AG09309 (cell line): ENCODE results near the gene ZSWIM6.
"Not testable (repeated sequence)": the region's sequence is repeated elsewhere in the genome, so short reads cannot be mapped to it uniquely, and the experiment has no call there.

Experiments
- DNase-seq: peaks from one replicate; pipeline ENCODE4 v3.0.0-alpha.2; 2010; ENCODE audit warnings: low read depth
- H3K4me3 ChIP-seq: 2 replicates; pipeline ENCODE4 v1.5.1; 2011; ENCODE audit warnings: mild to moderate bottlenecking, low read depth, low read length, moderate library complexity; ENCODE audit not compliant: control insufficient read depth
- TF ChIP-seq, protein P1 (sequence below): IDR thresholded peaks from 2 replicates; pipeline ENCODE4 v1.5.1; 2011; ENCODE audit warnings: mild to moderate bottlenecking, low read depth, low read length, inconsistent platforms; ENCODE audit not compliant: insufficient read depth, control insufficient read depth; ENCODE audit errors: missing control alignments

Gene ZSWIM6

DNA sequence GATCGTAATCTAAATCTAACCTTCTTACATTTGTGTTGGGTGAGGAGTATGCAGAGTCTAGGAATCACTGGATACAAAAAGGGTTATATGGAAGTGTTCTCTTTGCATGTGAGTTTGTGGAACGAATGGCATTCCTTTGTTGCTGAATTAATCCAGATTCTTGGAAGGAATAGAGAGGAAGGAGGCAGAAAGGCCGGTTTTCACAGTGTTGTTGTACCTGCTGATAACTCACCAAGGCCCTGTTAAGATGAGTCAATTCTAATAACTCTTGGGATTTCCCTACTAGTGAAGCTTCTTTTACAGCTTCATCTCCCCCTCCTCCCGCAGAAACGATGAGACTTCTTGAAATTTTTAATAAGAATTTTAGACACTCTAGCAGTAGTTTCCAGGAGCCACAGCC lies 84.0 kb downstream of the ZSWIM6 start:
- TF ChIP-seq, protein P1, sequence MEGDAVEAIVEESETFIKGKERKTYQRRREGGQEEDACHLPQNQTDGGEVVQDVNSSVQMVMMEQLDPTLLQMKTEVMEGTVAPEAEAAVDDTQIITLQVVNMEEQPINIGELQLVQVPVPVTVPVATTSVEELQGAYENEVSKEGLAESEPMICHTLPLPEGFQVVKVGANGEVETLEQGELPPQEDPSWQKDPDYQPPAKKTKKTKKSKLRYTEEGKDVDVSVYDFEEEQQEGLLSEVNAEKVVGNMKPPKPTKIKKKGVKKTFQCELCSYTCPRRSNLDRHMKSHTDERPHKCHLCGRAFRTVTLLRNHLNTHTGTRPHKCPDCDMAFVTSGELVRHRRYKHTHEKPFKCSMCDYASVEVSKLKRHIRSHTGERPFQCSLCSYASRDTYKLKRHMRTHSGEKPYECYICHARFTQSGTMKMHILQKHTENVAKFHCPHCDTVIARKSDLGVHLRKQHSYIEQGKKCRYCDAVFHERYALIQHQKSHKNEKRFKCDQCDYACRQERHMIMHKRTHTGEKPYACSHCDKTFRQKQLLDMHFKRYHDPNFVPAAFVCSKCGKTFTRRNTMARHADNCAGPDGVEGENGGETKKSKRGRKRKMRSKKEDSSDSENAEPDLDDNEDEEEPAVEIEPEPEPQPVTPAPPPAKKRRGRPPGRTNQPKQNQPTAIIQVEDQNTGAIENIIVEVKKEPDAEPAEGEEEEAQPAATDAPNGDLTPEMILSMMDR, result no peak
- no peak for DNase-seq
- no peak overlapping the region for H3K4me3 ChIP-seq

DNA sequence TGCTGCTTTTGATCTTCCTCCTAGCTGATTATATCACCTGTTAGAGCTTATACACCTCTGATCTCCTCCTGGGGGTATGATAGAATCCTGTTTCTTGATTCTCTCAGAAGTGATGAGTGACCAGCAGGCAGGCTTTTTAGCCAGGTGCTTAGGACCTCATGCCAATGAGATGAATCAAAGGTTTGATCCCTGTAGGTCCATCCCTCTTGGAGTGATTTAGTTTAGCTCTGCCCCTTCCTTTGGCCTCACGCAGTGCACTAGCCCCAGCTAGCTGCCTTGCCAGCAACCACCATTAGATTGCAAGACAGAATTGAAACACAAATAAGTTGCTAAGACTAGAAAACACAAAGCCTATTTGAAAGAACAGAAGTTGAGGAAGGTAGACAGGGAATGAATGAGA lies 84.4 kb downstream of the ZSWIM6 start:
- no peak overlapping the region for H3K4me3 ChIP-seq
- DNase-seq, result no peak
- TF ChIP-seq, protein P1, result no peak

- TF ChIP-seq, protein P1, result no peak
Measured at GRCh38 chr5:61417340-61417739, 85.3 kb downstream of the ZSWIM6 start.

DNA sequence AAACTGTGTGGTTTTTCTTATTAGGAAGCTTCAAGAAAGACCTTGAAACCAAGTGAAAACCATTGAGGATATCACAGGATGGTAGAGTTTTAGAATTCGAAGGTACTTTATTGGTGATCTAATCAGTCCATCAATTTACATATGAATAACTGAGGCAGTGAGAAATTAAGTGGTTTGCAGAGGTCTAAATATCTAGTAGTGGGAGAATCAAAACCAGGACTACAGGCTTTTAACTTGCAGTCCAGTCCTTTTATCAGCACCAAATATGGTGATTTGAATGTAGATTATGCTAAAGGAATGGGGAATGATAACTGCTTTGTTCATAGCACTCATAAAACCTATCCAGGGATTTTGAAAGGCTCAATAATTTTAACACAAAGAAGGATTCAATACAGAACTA lies 85.8 kb downstream of the ZSWIM6 start:
- no peak for DNase-seq
- TF ChIP-seq, protein P1, result no peak

More at GRCh38 chr5:61417340-61417739, 85.3 kb downstream of the ZSWIM6 start:
- H3K4me3 ChIP-seq, result no peak overlapping the region
- DNase-seq, result no peak

DNA sequence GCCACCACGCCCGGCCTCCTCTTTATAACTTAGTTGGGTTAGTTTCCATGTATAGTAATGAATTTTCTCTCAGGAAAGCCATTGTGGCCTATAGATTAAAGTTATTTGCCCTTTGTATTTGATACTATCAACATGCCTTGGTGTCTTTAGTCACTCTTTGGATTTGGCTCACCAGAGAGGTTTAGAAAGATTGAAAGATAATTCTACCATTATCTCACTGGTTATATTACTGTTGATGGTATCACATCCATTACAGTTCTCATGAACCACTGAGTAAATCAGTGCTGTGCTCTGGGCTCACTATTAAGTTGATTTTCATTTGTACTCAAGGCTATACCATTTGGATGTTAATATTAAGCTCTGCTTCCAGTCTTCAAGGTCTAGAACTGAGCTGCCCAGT lies 87.0 kb downstream of the ZSWIM6 start:
- TF ChIP-seq, protein P1, result no peak
- no peak overlapping the region for H3K4me3 ChIP-seq
- DNase-seq, result no peak

More for the DNA sequence above, 85.8 kb downstream of the ZSWIM6 start:
- H3K4me3 ChIP-seq, result no peak overlapping the region

GRCh38 chr5:61420016-61420415 lies 88.0 kb downstream of the ZSWIM6 start:
- TF ChIP-seq, protein P1, result no peak
- no peak overlapping the region for H3K4me3 ChIP-seq
- no peak for DNase-seq

DNA sequence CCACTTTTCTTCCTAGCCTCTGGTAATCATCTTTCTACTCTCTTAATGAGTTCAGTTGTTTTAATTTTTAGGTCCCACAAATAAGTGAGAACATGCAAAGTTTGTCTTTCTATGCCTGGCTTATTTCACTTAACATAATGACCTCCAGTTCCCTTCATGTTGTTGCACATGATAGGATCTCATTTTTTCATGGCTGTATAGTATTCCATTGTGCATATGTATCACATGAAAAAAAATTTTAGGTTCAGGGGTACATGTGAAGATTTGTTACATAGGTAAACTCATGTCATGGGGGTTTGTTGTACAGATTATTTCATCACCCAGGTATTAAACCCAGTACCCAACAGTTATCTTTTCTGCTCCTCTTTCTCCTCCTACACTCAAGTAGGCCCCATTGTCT lies 89.2 kb downstream of the ZSWIM6 start:
- not testable (repeated sequence) for H3K4me3 ChIP-seq

More for the DNA sequence above, 89.2 kb downstream of the ZSWIM6 start:
- DNase-seq, result not testable (repeated sequence)
